ENCODE measurements around the gene RTN4RL2.

RTN4RL2 gene

DNA sequence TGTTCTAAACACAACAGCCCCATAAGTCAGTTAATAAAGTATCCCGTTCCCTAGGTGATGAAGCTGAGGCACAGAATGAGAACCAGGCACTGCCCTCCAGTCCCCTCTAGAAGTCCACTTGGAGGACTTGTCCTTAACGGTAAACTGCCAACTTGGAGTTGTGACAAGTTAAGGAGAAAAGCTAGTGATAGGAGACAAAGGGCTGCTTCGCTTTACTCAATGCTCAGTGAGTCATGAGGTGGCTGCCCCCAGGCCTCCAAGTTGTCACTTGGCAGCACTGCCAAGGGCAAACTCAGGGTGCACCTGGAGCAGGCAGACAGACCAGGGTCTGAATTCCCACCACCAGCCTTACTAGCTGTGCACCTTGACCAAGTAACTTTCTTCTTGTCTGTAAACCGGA lies 41.6 kb downstream of the RTN4RL2 start:
- no peak for DNase-seq (ENCODE audit: low read depth)
- TF ChIP-seq, protein P1, sequence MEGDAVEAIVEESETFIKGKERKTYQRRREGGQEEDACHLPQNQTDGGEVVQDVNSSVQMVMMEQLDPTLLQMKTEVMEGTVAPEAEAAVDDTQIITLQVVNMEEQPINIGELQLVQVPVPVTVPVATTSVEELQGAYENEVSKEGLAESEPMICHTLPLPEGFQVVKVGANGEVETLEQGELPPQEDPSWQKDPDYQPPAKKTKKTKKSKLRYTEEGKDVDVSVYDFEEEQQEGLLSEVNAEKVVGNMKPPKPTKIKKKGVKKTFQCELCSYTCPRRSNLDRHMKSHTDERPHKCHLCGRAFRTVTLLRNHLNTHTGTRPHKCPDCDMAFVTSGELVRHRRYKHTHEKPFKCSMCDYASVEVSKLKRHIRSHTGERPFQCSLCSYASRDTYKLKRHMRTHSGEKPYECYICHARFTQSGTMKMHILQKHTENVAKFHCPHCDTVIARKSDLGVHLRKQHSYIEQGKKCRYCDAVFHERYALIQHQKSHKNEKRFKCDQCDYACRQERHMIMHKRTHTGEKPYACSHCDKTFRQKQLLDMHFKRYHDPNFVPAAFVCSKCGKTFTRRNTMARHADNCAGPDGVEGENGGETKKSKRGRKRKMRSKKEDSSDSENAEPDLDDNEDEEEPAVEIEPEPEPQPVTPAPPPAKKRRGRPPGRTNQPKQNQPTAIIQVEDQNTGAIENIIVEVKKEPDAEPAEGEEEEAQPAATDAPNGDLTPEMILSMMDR (conservative IDR thresholded peaks at IDR 0.05; ENCODE audit: low read length), result no peak
- H3K4me3 ChIP-seq (ENCODE audit: low read length), result no peak overlapping the region

DNA sequence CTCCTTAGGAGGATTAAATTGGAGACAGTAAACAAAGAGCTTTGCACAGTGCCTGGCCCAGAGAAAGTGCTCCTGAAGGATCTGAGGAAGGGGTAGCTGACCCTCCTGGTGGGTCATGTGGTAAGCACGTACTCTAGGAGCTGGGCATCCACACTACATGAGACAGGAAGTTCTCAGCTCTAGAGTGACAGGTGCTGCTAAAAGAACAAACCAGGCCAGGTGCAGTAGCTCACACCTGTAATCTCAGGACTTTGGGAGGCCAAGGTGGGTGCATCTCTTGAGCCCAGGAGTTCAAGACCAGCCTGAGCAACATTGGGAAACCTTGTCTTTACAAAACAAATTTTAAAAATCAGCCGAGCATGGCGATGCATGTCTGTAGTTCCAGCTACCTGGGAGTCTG lies 42.0 kb downstream of the RTN4RL2 start:
- TF ChIP-seq, protein P1 (conservative IDR thresholded peaks at IDR 0.05; ENCODE audit: low read length), result no peak
- no peak overlapping the region for H3K4me3 ChIP-seq (ENCODE audit: low read length)

DNA sequence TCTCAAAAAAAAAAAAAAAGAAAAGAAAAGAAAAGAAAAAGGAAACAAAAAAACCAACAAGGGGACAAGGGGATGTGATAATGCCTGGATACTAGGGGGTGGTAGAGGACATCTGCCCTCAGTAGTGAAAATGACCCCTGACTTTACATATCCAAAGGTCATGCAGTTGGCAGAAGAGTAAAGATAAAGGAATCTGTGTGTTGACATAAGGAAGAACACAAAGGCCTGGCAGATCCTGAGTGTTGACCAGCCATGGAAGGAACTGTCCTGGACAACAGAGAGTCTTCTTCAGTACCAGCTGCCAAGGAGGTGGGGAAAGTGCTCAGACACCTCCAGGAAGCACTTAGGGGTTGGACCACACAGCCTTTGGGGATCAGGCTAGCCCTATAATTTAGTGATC lies 42.5 kb downstream of the RTN4RL2 start:
- TF ChIP-seq, protein P1 (conservative IDR thresholded peaks at IDR 0.05; ENCODE audit: low read length), result no peak
- H3K4me3 ChIP-seq (ENCODE audit: low read length), result no peak overlapping the region
- DNase-seq (ENCODE audit: low read depth), result no peak

More for the DNA sequence above, 42.0 kb downstream of the RTN4RL2 start:
- DNase-seq (ENCODE audit: low read depth), result no peak

DNA sequence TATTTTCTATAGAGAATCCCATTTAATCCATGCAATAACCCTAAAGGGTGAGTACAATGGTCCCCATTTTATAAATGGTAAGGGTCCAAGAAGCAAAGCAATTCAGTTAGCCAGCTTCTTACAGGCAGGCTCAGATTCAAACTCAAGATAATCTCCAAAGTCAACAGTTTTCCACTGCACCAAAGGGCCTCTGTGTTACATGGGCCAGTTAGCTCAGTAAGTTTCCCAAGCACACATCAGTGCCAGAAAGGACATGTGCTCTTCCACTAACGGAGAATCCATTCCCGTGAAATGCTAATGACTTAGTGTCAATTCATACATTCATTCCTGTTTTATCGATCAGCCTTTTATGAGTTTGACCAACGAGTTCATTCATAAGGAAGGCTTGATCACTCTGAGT lies 44.2 kb downstream of the RTN4RL2 start:
- TF ChIP-seq, protein P1 (conservative IDR thresholded peaks at IDR 0.05; ENCODE audit: low read length), result no peak
- DNase-seq (ENCODE audit: low read depth), result no peak
- H3K4me3 ChIP-seq (ENCODE audit: low read length), result no peak overlapping the region

DNA sequence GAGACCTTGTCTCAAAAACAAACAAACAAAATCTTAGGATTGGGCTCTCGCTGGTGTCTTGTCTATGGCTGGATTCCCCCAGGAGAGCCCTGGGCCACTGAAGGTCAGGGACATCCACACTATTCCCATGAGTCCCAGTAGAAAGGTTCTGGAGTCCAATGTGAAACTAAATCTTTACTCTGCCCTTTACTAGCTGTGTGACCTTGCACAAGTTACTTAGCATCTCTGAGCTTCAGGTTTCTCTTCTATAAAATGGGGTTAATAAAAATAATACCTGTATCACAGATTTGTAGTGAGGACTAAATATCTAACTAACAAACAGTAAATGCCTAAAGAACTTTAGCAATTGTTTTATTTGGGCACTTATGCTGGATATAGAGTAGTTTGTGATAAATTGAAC lies 46.2 kb downstream of the RTN4RL2 start:
- TF ChIP-seq, protein P1 (conservative IDR thresholded peaks at IDR 0.05; ENCODE audit: low read length), result no peak
- DNase-seq (ENCODE audit: low read depth), result no peak
- no peak overlapping the region for H3K4me3 ChIP-seq (ENCODE audit: low read length)

DNA sequence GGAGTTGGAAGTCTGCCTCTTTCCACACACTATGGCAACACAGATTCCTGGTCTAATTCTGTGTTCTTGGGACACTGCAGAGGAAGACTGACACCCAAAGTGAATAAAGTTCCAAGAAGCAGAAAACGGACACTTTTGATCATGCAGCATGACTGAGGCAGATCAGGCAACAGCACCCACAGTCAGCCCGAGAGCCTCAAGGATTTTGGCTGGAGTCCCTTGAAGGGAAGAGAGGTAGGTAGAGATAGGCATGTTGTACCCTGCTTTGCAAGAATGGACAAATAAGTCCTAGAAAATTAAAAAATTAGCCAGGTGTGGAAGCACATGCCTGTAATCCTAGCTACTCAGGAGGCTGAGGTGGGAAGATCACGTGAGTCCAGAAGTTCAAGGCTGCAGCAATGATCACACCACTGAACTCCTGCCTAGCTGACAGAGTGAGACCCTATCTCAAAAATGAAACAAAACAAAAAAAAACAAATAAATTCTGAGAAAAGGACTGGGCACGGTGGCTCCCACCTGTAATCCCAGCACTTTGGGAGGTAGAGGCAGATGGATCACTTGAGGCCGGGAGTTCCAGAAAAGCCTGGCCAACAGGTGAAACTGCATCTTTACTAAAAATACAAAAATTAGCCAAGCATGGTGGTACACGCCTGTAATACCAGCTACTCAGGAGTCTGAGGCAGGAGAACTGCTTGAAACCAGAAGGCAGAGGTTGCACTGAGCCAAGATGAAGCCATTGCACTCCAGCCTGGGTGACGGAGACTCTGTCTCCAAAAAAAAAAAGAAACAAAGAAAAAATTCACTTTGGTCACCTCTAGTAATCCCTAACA lies 48.2 kb downstream of the RTN4RL2 start:
- no peak for DNase-seq (ENCODE audit: low read depth)
- TF ChIP-seq, protein P1 (conservative IDR thresholded peaks at IDR 0.05; ENCODE audit: low read length), result no peak
- H3K4me3 ChIP-seq (ENCODE audit: low read length), result no peak overlapping the region

DNA sequence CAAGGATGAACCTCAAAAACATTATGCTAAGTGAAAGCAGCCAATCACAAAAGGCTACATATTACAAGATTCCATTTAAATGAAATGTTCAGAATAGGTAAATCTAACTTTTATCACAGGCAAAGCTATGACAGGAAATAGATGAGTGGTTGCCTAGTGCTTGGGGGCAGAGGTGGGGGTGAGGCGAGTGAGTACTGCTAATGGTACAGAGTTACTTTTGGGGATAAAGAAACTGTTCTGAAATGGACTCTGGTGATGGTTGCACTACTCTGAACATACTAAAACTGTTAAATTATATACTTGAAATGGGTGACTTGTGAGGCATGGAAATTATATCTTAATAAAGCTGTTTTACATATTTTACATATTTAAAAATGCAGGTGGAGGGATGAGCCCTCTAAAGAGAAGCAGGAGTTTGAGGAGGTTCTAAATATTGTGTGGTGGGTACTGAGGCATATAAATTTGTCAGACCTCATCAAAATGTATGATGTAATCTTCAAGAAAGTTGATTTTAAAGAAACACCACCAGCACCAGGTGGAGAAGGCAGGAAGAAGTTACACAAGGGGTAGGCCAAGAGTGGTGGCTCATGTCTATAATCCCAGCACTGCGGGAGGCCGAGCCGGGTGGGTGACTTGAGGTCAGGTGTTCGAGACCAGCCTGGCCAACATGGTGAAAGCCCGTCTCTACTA lies 51.6 kb downstream of the RTN4RL2 start:
- TF ChIP-seq, protein P1 (conservative IDR thresholded peaks at IDR 0.05; ENCODE audit: low read length), result no peak
- DNase-seq (ENCODE audit: low read depth), result no peak
- H3K4me3 ChIP-seq (ENCODE audit: low read length), result no peak overlapping the region
